ENCODE results near the gene KDM4C.

Gene KDM4C

GRCh38 chr9:6819529-6819928 lies 61.8 kb downstream of the KDM4C start:
- TF ChIP-seq CTCF (IDR thresholded peaks at IDR 0.05), result no peak
- Histone ChIP-seq H3K27ac (no peak overlapping the region), H3K4me3 (no peak overlapping the region)
- DNase-seq (ENCODE audit: low spot score), result no peak

GRCh38 chr9:6822696-6823095 lies 64.9 kb downstream of the KDM4C start:
- H3K27ac ChIP-seq, result no peak overlapping the region
- no peak for DNase-seq (ENCODE audit: low spot score)
- H3K4me3 ChIP-seq, result no peak overlapping the region
- no peak for TF ChIP-seq CTCF (IDR thresholded peaks at IDR 0.05)

- no peak overlapping the region for H3K27ac ChIP-seq
- peak; percentile 20 for TF ChIP-seq CTCF (IDR thresholded peaks at IDR 0.05)
- H3K4me3 ChIP-seq, result no peak overlapping the region
- no peak for DNase-seq (ENCODE audit: low spot score)
Measured at GRCh38 chr9:6827439-6828145, 69.8 kb downstream of the KDM4C start.

GRCh38 chr9:6829027-6829426 lies 71.3 kb downstream of the KDM4C start:
- no peak for TF ChIP-seq CTCF (IDR thresholded peaks at IDR 0.05)
- Histone ChIP-seq H3K27ac (no peak overlapping the region), H3K4me3 (no peak overlapping the region)
- DNase-seq (ENCODE audit: low spot score), result no peak

GRCh38 chr9:6829536-6829935 lies 71.8 kb downstream of the KDM4C start:
- TF ChIP-seq CTCF (IDR thresholded peaks at IDR 0.05), result no peak
- H3K4me3 ChIP-seq, result no peak overlapping the region
- DNase-seq (ENCODE audit: low spot score), result no peak
- no peak overlapping the region for H3K27ac ChIP-seq

- no peak for DNase-seq (ENCODE audit: low spot score)
- Histone ChIP-seq H3K27ac (no peak overlapping the region), H3K4me3 (no peak overlapping the region)
- no peak for TF ChIP-seq CTCF (IDR thresholded peaks at IDR 0.05)
Measured at GRCh38 chr9:6833518-6834192, 75.9 kb downstream of the KDM4C start.

GRCh38 chr9:6834306-6834705 lies 76.5 kb downstream of the KDM4C start:
- Histone ChIP-seq H3K27ac (no peak overlapping the region), H3K4me3 (no peak overlapping the region)
- no peak for TF ChIP-seq CTCF (IDR thresholded peaks at IDR 0.05)
- no peak for DNase-seq (ENCODE audit: low spot score)

All from coronary artery (tissue), 2 donors.